A549 (cell line): ENCODE data around the gene OR2T35.
"Not testable (repeated sequence)": the region's sequence is repeated elsewhere in the genome, so short reads cannot be mapped to it uniquely, and the experiment has no call there.

Experiments used
- CHD4 ChIP-seq: fragments of 200-600 bp; sonication (generic); IDR thresholded peaks from 2 replicates; pipeline ENCODE4 v1.6.1; 2016; ENCODE audit warnings: antibody characterized with exemption, mild to moderate bottlenecking, borderline replicate concordance
- CTCF ChIP-seq: fragments of >200 bp; sonication (Bioruptor Twin); formaldehyde crosslinking; IDR thresholded peaks from 3 replicates; pipeline ENCODE4 v1.5.1; 2016
- PHF8 ChIP-seq: fragments of 200-600 bp; sonication (generic); IDR thresholded peaks from 2 replicates; pipeline ENCODE4 v1.6.1; 2016; ENCODE audit warnings: low read depth, mild to moderate bottlenecking, antibody characterized with exemption, moderate library complexity, borderline replicate concordance
- TF ChIP-seq, protein P1 (sequence below): fragments of 200-600 bp; sonication (generic); IDR thresholded peaks from 2 replicates; pipeline ENCODE4 v1.6.1; 2016; ENCODE audit warnings: antibody characterized with exemption, mild to moderate bottlenecking, moderate library complexity

DNA sequence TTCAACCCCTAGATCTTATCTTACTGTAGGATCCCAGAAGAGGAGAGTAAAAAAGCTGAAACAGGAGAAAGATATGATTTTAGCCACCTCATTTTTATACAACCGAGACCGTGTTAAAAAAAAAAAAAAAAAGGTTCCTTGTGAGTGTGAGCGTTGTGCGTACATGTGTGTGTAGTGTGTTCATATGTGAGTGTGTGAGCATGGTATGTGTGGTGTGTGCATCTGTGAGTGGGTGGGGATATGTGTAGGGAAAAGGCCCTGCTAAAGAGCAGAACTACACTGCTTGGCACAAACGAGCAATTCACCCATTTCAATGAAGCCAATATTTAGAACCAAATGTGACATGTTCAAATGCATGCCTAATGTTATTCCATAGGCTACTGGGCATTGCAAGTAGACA is 3.5 kb downstream of the OR2T35 start:
- TF ChIP-seq CTCF, CHD4, PHF8: not testable (repeated sequence)
- TF ChIP-seq, protein P1, sequence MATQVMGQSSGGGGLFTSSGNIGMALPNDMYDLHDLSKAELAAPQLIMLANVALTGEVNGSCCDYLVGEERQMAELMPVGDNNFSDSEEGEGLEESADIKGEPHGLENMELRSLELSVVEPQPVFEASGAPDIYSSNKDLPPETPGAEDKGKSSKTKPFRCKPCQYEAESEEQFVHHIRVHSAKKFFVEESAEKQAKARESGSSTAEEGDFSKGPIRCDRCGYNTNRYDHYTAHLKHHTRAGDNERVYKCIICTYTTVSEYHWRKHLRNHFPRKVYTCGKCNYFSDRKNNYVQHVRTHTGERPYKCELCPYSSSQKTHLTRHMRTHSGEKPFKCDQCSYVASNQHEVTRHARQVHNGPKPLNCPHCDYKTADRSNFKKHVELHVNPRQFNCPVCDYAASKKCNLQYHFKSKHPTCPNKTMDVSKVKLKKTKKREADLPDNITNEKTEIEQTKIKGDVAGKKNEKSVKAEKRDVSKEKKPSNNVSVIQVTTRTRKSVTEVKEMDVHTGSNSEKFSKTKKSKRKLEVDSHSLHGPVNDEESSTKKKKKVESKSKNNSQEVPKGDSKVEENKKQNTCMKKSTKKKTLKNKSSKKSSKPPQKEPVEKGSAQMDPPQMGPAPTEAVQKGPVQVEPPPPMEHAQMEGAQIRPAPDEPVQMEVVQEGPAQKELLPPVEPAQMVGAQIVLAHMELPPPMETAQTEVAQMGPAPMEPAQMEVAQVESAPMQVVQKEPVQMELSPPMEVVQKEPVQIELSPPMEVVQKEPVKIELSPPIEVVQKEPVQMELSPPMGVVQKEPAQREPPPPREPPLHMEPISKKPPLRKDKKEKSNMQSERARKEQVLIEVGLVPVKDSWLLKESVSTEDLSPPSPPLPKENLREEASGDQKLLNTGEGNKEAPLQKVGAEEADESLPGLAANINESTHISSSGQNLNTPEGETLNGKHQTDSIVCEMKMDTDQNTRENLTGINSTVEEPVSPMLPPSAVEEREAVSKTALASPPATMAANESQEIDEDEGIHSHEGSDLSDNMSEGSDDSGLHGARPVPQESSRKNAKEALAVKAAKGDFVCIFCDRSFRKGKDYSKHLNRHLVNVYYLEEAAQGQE: not testable (repeated sequence)
